Stimulated activated CD4-positive, alpha-beta T cell treated with anti-CD3 and anti-CD28 coated beads, Interleukin-12 subunit alpha, Interleukin-12 subunit beta, amount 100 ng/mL, for 4 hours (primary cell): ENCODE data around the gene PIK3C2G.

Experiments
- DNase-seq: peaks from one replicate; pipeline ENCODE4 v3.0.0-alpha.2; 2020

Gene PIK3C2G

GRCh38 chr12:18580291-18580690 is 319.0 kb downstream of the PIK3C2G start:
- DNase-seq, result no peak

- no peak for DNase-seq
These were observed 319.4 kb downstream of the PIK3C2G start for GRCh38 chr12:18580706-18581105.

- no peak for DNase-seq
These were observed 320.1 kb downstream of the PIK3C2G start for GRCh38 chr12:18581232-18581962.

GRCh38 chr12:18583655-18584054 is 322.3 kb downstream of the PIK3C2G start:
- DNase-seq, result no peak

- no peak for DNase-seq
These were observed 325.3 kb downstream of the PIK3C2G start for GRCh38 chr12:18586581-18586980.

- no peak for DNase-seq
These were observed 328.0 kb downstream of the PIK3C2G start for GRCh38 chr12:18589316-18589715.

- no peak for DNase-seq
These were observed 330.2 kb downstream of the PIK3C2G start for GRCh38 chr12:18591473-18591872.

- no peak for DNase-seq
These were observed 334.1 kb downstream of the PIK3C2G start for GRCh38 chr12:18595412-18595811.

GRCh38 chr12:18601962-18602361 is 340.6 kb downstream of the PIK3C2G start:
- no peak for DNase-seq

- no peak for DNase-seq
These were observed 351.7 kb downstream of the PIK3C2G start for GRCh38 chr12:18612971-18613370.

GRCh38 chr12:18620986-18621385 is 359.7 kb downstream of the PIK3C2G start:
- no peak for DNase-seq

GRCh38 chr12:18629445-18629844 is 368.1 kb downstream of the PIK3C2G start:
- no peak for DNase-seq

GRCh38 chr12:18629916-18630315 is 368.6 kb downstream of the PIK3C2G start:
- DNase-seq, result no peak

GRCh38 chr12:18631339-18631738 is 370.0 kb downstream of the PIK3C2G start:
- no peak for DNase-seq

- no peak for DNase-seq
These were observed 371.5 kb downstream of the PIK3C2G start for GRCh38 chr12:18632848-18633247.

GRCh38 chr12:18634382-18634781 is 373.1 kb downstream of the PIK3C2G start:
- DNase-seq, result no peak

- no peak for DNase-seq
These were observed 379.1 kb downstream of the PIK3C2G start for GRCh38 chr12:18640321-18640955.

GRCh38 chr12:18643681-18644080 is 382.4 kb downstream of the PIK3C2G start:
- no peak for DNase-seq

GRCh38 chr12:18644564-18644963 is 383.2 kb downstream of the PIK3C2G start:
- DNase-seq, result no peak

- DNase-seq, result no peak
These were observed 385.1 kb downstream of the PIK3C2G start for GRCh38 chr12:18646286-18646890.

- no peak for DNase-seq
These were observed 390.2 kb downstream of the PIK3C2G start for GRCh38 chr12:18651525-18651924.

GRCh38 chr12:18652596-18652995 is 391.3 kb downstream of the PIK3C2G start:
- no peak for DNase-seq

- DNase-seq, result no peak
These were observed 392.1 kb downstream of the PIK3C2G start for GRCh38 chr12:18653465-18653864.

- DNase-seq, result no peak
These were observed 394.0 kb downstream of the PIK3C2G start for GRCh38 chr12:18655351-18655750.
